Ascending aorta (tissue), 2 donors: ENCODE results near the gene FAM3A. TPM values are rescaled to one million over a fixed set of nuclear protein-coding genes. Genes with fewer than 3 reads are reported as not detected.

Source experiments
- DNase-seq, 2 donors: peaks; one replicate each; pipeline ENCODE4 v3.0.0-alpha.2; 2019; ENCODE audit warnings: low spot score in 2 of 2
- H3K27ac ChIP-seq, 2 donors: fragments of 200-600 bp; sonication (generic); one replicate each; pipeline ENCODE4 v1.5.1; 2016 to 2017; ENCODE audit warnings: mild to moderate bottlenecking in 1 of 2
- H3K27me3 ChIP-seq: fragments of 200-600 bp; sonication (generic); one replicate; pipeline ENCODE4 v1.5.1; 2017
- H3K36me3 ChIP-seq, 2 donors: fragments of 200-600 bp; sonication (generic); one replicate each; pipeline ENCODE4 v1.5.1; 2016
- H3K4me1 ChIP-seq, 2 donors: fragments of 200-600 bp; sonication (generic); one replicate each; pipeline ENCODE4 v1.5.1; 2016 to 2017; ENCODE audit warnings: mild to moderate bottlenecking in 1 of 2
- H3K4me3 ChIP-seq, 2 donors: fragments of 200-600 bp; sonication (generic); one replicate each; pipeline ENCODE4 v1.5.1; 2016 to 2017; ENCODE audit warnings: mild to moderate bottlenecking in 1 of 2
- H3K9me3 ChIP-seq, 2 donors: fragments of 200-600 bp; sonication (generic); one replicate each; pipeline ENCODE4 v1.5.1; 2016
- intact Hi-C: fragments of 100-400 bp; cut with DNase I; formaldehyde crosslinking; loops from one replicate; pipeline ENCODE4 v1.15.1; 2023
- total RNA-seq: library from RNA; depleted of rRNA; stranded (reverse); fragments of >200 nt; gene quantifications from one replicate; pipeline ENCODE4 v1.1.0, GENCODE V29; 2016
- TF ChIP-seq, protein P1 (sequence below), 3 experiments: fragments of 200-600 bp in 2 of 3; fragments of 450-650 bp in 1 of 3; sonication (generic) in 2 of 3; IDR thresholded peaks; one replicate each; pipeline ENCODE4 v1.5.1; 2016 to 2019; ENCODE audit warnings: antibody characterized with exemption in 3 of 3, mild to moderate bottlenecking in 1 of 3, moderate library complexity in 1 of 3

The FAM3A gene
- total RNA-seq, 1 donor from 2014 or later = 69.9 TPM

DNA sequence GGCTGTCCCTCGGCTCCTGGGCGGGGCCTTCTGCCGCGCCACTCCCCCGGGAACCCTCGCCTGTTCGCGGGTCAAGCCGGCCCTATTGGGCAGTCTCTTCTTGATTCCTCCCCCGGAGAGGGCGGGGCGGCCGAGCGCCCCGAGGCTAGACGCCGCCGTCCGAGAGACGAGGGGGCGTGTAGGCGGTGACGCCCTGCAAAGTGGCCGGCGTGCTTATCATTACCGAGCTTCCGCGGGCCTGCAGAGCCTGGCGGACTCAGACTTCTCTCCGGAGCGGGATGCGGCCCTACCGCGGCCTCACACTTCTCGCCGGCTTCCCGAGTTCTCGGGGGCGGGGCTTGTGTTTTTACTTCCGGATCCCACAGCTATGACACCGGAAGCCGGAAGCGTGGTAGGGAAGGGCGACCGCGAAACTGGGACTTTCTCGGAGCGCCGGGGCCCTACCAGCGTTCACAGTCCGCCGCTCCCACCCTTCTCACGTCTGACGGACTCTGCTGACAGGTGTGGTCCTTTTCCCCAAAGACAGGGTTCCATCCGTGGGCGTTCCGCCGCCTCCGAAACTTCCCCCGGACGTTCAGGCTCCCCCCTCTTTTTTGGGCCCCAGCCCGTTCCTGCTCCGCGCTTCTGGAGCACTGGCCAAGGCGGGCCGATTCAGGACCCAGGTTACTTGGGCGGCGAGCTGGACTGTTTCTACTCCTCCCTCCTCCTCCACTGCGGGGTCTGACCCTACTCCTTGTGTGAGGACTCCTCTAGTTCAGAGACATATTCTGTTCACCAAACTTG, 31.4 kb upstream of the FAM3A start, which contains the start of gene IKBKG:
IKBKG (plus strand) TSS at position 376 of the 783 bp plus-strand sequence. CDS start 4,383 bp downstream, outside the sequence.
- TF ChIP-seq, protein P1, sequence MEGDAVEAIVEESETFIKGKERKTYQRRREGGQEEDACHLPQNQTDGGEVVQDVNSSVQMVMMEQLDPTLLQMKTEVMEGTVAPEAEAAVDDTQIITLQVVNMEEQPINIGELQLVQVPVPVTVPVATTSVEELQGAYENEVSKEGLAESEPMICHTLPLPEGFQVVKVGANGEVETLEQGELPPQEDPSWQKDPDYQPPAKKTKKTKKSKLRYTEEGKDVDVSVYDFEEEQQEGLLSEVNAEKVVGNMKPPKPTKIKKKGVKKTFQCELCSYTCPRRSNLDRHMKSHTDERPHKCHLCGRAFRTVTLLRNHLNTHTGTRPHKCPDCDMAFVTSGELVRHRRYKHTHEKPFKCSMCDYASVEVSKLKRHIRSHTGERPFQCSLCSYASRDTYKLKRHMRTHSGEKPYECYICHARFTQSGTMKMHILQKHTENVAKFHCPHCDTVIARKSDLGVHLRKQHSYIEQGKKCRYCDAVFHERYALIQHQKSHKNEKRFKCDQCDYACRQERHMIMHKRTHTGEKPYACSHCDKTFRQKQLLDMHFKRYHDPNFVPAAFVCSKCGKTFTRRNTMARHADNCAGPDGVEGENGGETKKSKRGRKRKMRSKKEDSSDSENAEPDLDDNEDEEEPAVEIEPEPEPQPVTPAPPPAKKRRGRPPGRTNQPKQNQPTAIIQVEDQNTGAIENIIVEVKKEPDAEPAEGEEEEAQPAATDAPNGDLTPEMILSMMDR (IDR thresholded peaks at IDR 0.05) = no peak
- intact Hi-C loops = no loop called here
- DNase-seq = peak; percentile 57 to 93
- H3K36me3 ChIP-seq = peaks cover 0 to 4% of the 10 kb centered on the region in 2 donors
- peaks cover 6 to 11% of the 10 kb centered on the region in 2 donors for H3K4me1 ChIP-seq
- no peaks in the 10 kb centered on the region for H3K27me3 ChIP-seq
- H3K9me3 ChIP-seq = no peaks in the 10 kb centered on the region
- peak within 1 kb of the TSS; percentile 81 to 83 for H3K27ac ChIP-seq
- H3K4me3 ChIP-seq = peak within 1 kb of the TSS; percentile 63 to 70

DNA sequence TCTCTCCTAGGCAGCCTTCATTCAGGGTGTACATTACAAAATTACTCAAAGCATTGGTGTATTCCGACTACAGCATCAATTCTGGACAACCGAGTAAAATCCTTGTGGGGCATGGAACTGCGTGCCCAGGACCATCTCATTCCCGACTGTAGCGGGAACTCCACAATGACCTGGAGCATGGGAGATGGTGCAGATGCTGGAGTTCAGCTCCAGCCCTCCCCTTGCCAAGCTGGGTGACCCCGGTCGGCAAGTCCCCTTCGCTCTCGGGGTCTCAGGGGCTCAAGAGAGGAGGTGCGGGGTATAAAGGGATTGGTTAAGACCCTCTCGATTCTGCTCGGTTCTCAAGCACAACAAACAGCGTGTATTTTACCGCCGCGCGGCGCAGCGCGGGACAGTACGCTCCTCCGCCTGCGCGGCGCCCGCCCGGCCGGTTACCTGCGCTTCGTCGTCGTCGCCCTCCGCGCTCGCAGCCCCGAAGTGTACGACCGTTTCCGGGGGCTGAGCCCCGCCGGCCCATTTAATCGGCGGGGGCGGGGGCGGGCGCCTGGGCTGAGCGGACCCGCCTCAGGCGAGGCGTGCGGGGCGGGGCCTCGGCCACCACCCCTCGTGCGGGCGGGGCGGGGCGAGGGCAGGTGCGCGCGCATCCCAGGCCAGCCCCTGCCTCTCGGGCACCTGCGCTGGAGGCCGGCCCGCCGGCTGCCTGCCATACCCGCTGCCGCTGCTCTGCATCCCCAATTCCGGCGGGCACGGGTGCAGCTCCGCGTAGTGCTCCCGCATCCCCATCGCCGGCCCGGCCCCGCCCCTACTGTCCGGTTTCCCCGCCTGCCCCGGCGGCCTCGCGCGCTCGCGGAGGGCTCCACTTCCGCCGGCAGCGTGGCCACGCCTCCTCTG, 30.6 kb upstream of the FAM3A start, which contains the start of gene G6PD:
G6PD (minus strand) TSS at position 493 of the 891 bp plus-strand sequence. CDS start 691 bp downstream, outside the sequence.
- no peaks in the 10 kb centered on the region for H3K9me3 ChIP-seq
- DNase-seq = no peak
- TF ChIP-seq, protein P1 (IDR thresholded peaks at IDR 0.05) = no peak
- peak within 1 kb of the TSS; percentile 81 to 83 for H3K27ac ChIP-seq
- intact Hi-C loops = no loop called here
- peaks cover 11 to 18% of the 10 kb centered on the region in 2 donors for H3K4me1 ChIP-seq
- H3K4me3 ChIP-seq = peak within 1 kb of the TSS; percentile 63 to 70
- no peaks in the 10 kb centered on the region for H3K36me3 ChIP-seq
- no peaks in the 10 kb centered on the region for H3K27me3 ChIP-seq

DNA sequence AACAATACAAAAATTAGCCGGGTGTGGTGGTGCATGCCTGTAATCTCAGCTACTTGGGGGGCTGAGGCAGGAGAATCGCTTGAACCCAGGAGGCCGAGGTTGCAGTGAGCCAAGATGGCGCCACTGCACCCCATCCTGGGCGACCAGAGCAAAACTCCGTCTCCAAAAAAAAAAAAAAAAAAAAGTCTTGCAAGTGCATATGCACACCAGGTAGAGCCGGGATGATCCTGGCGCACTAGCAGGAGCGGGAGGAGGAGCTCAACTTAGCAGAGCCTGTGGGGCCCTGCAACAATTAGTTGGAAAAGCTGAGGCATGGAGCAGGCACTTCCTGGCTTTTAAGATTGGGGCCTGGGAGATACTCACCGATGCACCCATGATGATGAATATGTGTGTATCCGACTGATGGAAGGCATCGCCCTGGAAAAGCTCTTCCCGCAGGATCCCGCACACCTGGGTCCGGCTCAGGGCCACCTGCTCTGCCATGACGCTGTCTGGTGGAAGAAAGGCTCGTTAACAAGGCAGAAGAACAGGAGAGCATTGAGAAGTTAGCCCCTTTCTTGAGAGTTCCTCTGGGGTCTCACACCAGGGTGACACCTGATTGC, 29.7 kb upstream of the FAM3A start:
- intact Hi-C loops = no loop called here
- H3K27ac ChIP-seq = peak overlapping the region; percentile 62 to 81

DNA sequence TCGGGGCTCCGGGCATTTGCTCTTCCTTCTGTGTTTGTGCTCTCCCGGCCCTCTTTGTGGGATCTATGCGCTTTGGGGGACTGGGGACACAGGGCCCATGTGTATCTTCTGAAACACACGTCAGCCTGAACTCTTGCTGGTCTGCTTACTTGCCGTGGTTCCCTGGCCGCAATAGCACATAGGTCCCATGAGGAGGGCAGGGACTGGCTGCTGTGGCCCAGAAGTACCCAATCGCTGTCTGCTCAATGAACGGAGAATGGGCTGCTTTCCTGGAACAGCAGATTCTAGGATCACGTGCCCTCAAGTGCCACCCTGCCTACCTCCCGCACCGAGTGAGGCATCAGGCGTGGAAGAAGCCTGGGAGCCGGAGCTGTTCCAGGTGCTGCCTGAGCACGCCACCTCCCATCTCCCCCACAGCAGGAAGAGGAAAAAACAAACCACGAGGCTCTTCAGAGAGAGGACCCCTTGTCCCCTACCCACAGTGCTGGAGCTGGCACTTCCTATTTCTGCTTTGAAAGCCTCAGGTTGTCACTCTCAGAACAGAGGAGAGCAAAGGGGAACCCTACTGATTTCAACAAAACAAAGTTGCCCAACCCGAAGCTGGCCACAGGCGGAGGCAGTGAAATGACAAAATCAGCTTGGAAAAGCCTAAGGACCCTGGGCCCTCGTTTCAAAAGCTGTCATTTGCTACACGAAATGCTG, 26.8 kb upstream of the FAM3A start:
- intact Hi-C loops = loop anchor here (5.0 kb wide), 1 partner anchor 571 kb away; the partner anchor contains the start of genes HCFC1 and TMEM187
- Histone ChIP-seq H3K9me3 (no peaks in the 10 kb centered on the region), H3K27ac (peak overlapping the region; percentile 91 to 92), H3K27me3 (no peaks in the 10 kb centered on the region), H3K4me3 (peak overlapping the region in 1 of 2 donors; percentile 29), H3K4me1 (peaks cover 10 to 28% of the 10 kb centered on the region in 2 donors), H3K36me3 (no peaks in the 10 kb centered on the region)
- TF ChIP-seq, protein P1 (IDR thresholded peaks at IDR 0.05) = no peak
- peak in 1 of 2 donors; percentile 79 for DNase-seq

More for the DNA sequence above, 29.7 kb upstream of the FAM3A start:
- H3K36me3 ChIP-seq = no peaks in the 10 kb centered on the region
- H3K4me1 ChIP-seq = peaks cover 13 to 24% of the 10 kb centered on the region in 2 donors
- no peaks in the 10 kb centered on the region for H3K9me3 ChIP-seq
- no peaks in the 10 kb centered on the region for H3K27me3 ChIP-seq
- TF ChIP-seq, protein P1 (IDR thresholded peaks at IDR 0.05) = no peak
- no peak for DNase-seq
- H3K4me3 ChIP-seq = peak overlapping the region; percentile 63 to 70
